K562 (cell line): ENCODE results near the gene SLX9. TPM values are rescaled to one million over a fixed set of nuclear protein-coding genes. Genes with fewer than 3 reads are reported as not detected.
A peak's percentile ranks its signal among the peaks of the same experiment; 100 is the strongest.

Experiments used
- ATAC-seq: fragments of 200-7000 bp; cut with Tn5 transposase; 3 replicates; pipeline ENCODE4 v1.9.1; 2020; ENCODE audit warnings: moderate library complexity
- BruUV-seq: library from RNA; stranded (reverse); fragments of 400-500 nt; replicated peaks from 2 replicates; lab custom pipeline; 2021; lab: Mats Ljungman, UMichigan
- CTCF ChIA-PET: fragments of 300-600 bp; formaldehyde crosslinking; extraction: SDS; loops from one replicate; lab custom pipeline; 2021; ENCODE audit warnings: low intra/inter-chr PET ratio; lab: Yijun Ruan, JAX
- POLR2A ChIA-PET: fragments of 300-600, 350-650 bp; sonication (Branson Sonifier 250); formaldehyde crosslinking; extraction: SDS; loops from one replicate; lab custom pipeline; 2021; ENCODE audit warnings: antibody characterized with exemption, inconsistent platforms; lab: Yijun Ruan, JAX
- DNase-seq, 4 experiments: peaks; one replicate each; pipeline versions ENCODE4 v3.0.0 to v3.0.0-alpha.2; 2011 to 2018; ENCODE audit warnings: low spot score in 3 of 4, mixed read lengths in 3 of 4; ENCODE audit errors: extremely low read depth in 1 of 4
- FAIRE-seq: peaks from 2 replicates; lab custom pipeline; 2011; peaks lifted over from hg19 to GRCh38; lab: Jason Lieb, UNC
- H2AFZ ChIP-seq: 2 replicates; pipeline ENCODE4 v1.6.0; 2011; ENCODE audit warnings: low read depth, low read length, control low read depth, inconsistent platforms
- H3K27ac ChIP-seq: fragments of 200-600 bp; 3 replicates; pipeline ENCODE4 v1.8.0; 2011; ENCODE audit warnings: low read depth, mild to moderate bottlenecking, control low read depth, inconsistent platforms, low read length, moderate library complexity, mixed read lengths; ENCODE audit errors: extremely low read depth
- H3K27me3 ChIP-seq, 2 experiments: fragments of 300-600 bp in 1 of 2; 2 replicates in 1 of 2; 3 replicates in 1 of 2; pipeline versions ENCODE4 v1.6.0 to v1.8.0; 2011; ENCODE audit warnings: inconsistent platforms in 2 of 2, low read length in 2 of 2, mild to moderate bottlenecking in 1 of 2, mixed read lengths in 1 of 2, moderate library complexity in 1 of 2; ENCODE audit not compliant: control insufficient read depth in 2 of 2, insufficient read depth in 2 of 2
- H3K36me3 ChIP-seq: fragments of 300-600 bp; 3 replicates; pipeline ENCODE4 v1.8.0; 2011; ENCODE audit warnings: mild to moderate bottlenecking, low read length, inconsistent platforms; ENCODE audit not compliant: control insufficient read depth, insufficient read depth
- H3K4me1 ChIP-seq, 2 experiments: fragments of 200-600 bp in 1 of 2; replicated peaks in 1 of 2; 2 replicates in 1 of 2; 3 replicates in 1 of 2; pipeline versions ENCODE4 v1.5.1 to v1.8.0; 2011; ENCODE audit warnings: inconsistent platforms in 2 of 2, low read length in 2 of 2, mild to moderate bottlenecking in 1 of 2, mixed read lengths in 1 of 2, moderate library complexity in 1 of 2; ENCODE audit not compliant: control insufficient read depth in 2 of 2, insufficient read depth in 2 of 2
- H3K4me2 ChIP-seq: 2 replicates; pipeline ENCODE4 v1.6.1; 2011; ENCODE audit warnings: low read length, control low read depth, inconsistent platforms, mixed read lengths; ENCODE audit not compliant: insufficient read depth
- H3K4me3 ChIP-seq: fragments of 200-600 bp; sonication (generic), shearing (Covaris generic); 2 replicates; pipeline ENCODE4 v1.5.1; 2016; ENCODE audit warnings: control low read depth, inconsistent platforms
- H3K79me2 ChIP-seq: fragments of 200-600 bp; 3 replicates; pipeline ENCODE4 v1.8.0; 2011; ENCODE audit warnings: low read length, inconsistent platforms; ENCODE audit not compliant: control insufficient read depth, insufficient read depth
- H3K9ac ChIP-seq, 2 experiments: 2 replicates each; pipeline versions ENCODE4 v1.6.0 to v1.6.1; 2011; ENCODE audit warnings: low read depth in 2 of 2, low read length in 2 of 2, control low read depth in 1 of 2, inconsistent platforms in 1 of 2, mild to moderate bottlenecking in 1 of 2, mixed read lengths in 1 of 2; ENCODE audit not compliant: insufficient read depth in 1 of 2
- H3K9me1 ChIP-seq: one replicate; pipeline ENCODE4 v1.6.0; 2011; ENCODE audit warnings: inconsistent platforms, mild to moderate bottlenecking, low read length, moderate library complexity; ENCODE audit not compliant: control insufficient read depth, insufficient read depth
- H3K9me3 ChIP-seq: replicated peaks from 2 replicates; pipeline ENCODE4 v1.5.1; 2011; ENCODE audit warnings: low read depth, low read length, inconsistent platforms; ENCODE audit not compliant: control insufficient read depth, insufficient read depth
- H4K20me1 ChIP-seq: replicated peaks from 2 replicates; pipeline ENCODE4 v1.6.1; 2011; ENCODE audit warnings: low read length, inconsistent platforms, mixed read lengths; ENCODE audit not compliant: control insufficient read depth, insufficient read depth
- HDAC2 ChIP-seq: fragments of 450-650 bp; IDR thresholded peaks from 2 replicates; pipeline ENCODE4 v1.6.1; 2016; ENCODE audit warnings: mild to moderate bottlenecking
- HNRNPLL ChIP-seq: fragments of 200-400 bp; formaldehyde crosslinking; IDR thresholded peaks from 2 replicates; pipeline ENCODE4 v1.6.1; 2017; ENCODE audit warnings: low read length, low read depth, mild to moderate bottlenecking; ENCODE audit not compliant: poor library complexity, severe bottlenecking
- POLR2G ChIP-seq: fragments of 200-400 bp; formaldehyde crosslinking; IDR thresholded peaks from 2 replicates; pipeline ENCODE4 v1.6.1; 2017; ENCODE audit warnings: low read depth, mild to moderate bottlenecking, antibody characterized with exemption, low read length, moderate library complexity
- WGBS: fragments of 100-300 bp; shearing (Covaris generic); methylation state at CpG from one replicate; pipeline ENCODE4 v1.1.6; 2016; ENCODE audit warnings: low coverage, mixed read lengths; ENCODE audit not compliant: insufficient coverage; ENCODE audit errors: missing lambda C conversion rate; 5-methylcytosine and 5-hydroxymethylcytosine counted together
- in situ Hi-C: fragments of 300-500 bp; cut with MboI; formaldehyde crosslinking; loops from 4 replicates; pipeline ENCODE4 v1.15.0; 2018; ENCODE audit warnings: inconsistent platforms, mixed read lengths
- intact Hi-C: fragments of 100-400 bp; cut with micrococcal nuclease; formaldehyde crosslinking; loops from 2 replicates; pipeline ENCODE4 v1.14.2; 2022
- polyA plus RNA-seq, 8 experiments: library from polyadenylated mRNA; depleted of rRNA in 4 of 8; stranded (reverse) in 5 of 8; unstranded in 3 of 8; fragments of >200 nt; fragmentation: Nextera tagmentation in 2 of 8; fragmentation: Illumina TruSeq in 1 of 8; extraction: Ambion mirVana in 2 of 8; extraction: Trizol in 1 of 8; gene quantifications; 2 replicates each; pipeline versions ENCODE4 v1.2.1 to v1.2.3, GENCODE V29; 2011 to 2014; ENCODE audit warnings: inconsistent platforms in 1 of 8, missing spikeins in 1 of 8
- total RNA-seq, 7 experiments: library from RNA; depleted of rRNA in 6 of 7; stranded (reverse); fragments of >200 nt in 6 of 7; fragmentation: Illumina TruSeq in 2 of 7; extraction: Trizol in 2 of 7; gene quantifications; 2 replicates each; pipeline versions ENCODE4 v1.2.1 to v1.2.3, GENCODE V29; 2011 to 2021; ENCODE audit warnings: low replicate concordance in 1 of 7
- TF ChIP-seq, protein P1 (sequence below): conservative IDR thresholded peaks from 2 replicates; pipeline ENCODE4 v1.6.1; 2011; ENCODE audit warnings: low read depth, mild to moderate bottlenecking, low read length; ENCODE audit not compliant: control insufficient read depth
- TF ChIP-seq, protein P2 (sequence below): sonication (generic); formaldehyde crosslinking; IDR thresholded peaks from 2 replicates; pipeline ENCODE4 v1.8.1; 2023; ENCODE audit warnings: mild to moderate bottlenecking, missing genetic modification reagents, moderate library complexity
- TF ChIP-seq, protein P3 (sequence below): fragments of 450-650 bp; formaldehyde crosslinking; IDR thresholded peaks from 2 replicates; pipeline ENCODE4 v1.4.0; 2020; ENCODE audit warnings: mild to moderate bottlenecking, mixed read lengths

Gene SLX9
- total and polyA plus RNA-seq, 9 of the 15 experiments (the other 6 are each of a cell fraction or from before 2014, with no cell fraction given) = 1.2 to 75.5 (median 16.5) TPM

DNA sequence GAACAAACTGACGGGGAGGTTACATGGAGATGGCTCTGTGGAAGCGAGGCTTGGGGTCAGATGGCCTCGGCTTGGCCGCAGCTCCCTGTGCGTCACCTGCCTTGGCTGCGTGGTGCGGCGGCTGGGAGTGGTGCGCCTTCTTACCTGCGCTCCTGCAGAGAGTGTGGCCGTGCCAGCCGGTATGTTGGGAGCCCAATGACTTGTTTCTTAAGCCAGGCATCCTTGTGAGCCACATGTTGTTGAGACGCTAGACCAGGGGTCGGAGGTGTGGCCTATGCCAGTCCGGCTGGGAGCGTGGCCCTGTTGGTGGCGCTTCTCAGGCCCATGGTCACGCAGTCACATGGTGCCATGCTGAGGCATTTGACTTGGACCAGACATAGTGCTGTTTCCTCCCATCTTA lies 10.5 kb downstream of the SLX9 start:
- Histone ChIP-seq H3K9ac (peak overlapping the region in 1 of 2 experiments; percentile 68; a peak in 2 of 4 replicates), H3K4me2 (no peak overlapping the region), H3K27me3 (no peaks in the 10 kb centered on the region), H3K9me3 (no peaks in the 10 kb centered on the region), H3K27ac (no peak overlapping the region), H3K4me3 (no peak overlapping the region), H4K20me1 (peaks cover 66% of the 10 kb centered on the region), H3K9me1 (peaks cover 5% of the 10 kb centered on the region), H3K36me3 (peaks cover 90% of the 10 kb centered on the region; the same call in 2 of the 3 replicates), H3K4me1 (peaks cover 0 to 71% of the 10 kb centered on the region in 2 experiments; a peak in 2 of 5 replicates), H2AFZ (no peak overlapping the region), H3K79me2 (peaks cover 88% of the 10 kb centered on the region)
- POLR2A ChIA-PET = interaction anchor here (0.6 to 1.1 kb wide), 6 partner anchors 10 to 187 kb away, joined by 3 to 4 read pairs (median 3); no protein-coding TSS in a partner anchor
- ATAC-seq = no peak
- no TSS peak for BruUV-seq
- in situ Hi-C loops = loop anchor here (10.0 to 25.0 kb wide), 2 partner anchors 494 to 887 kb away; no protein-coding TSS in a partner anchor
- CTCF ChIA-PET = interaction anchor here (0.6 to 3.0 kb wide), 5 partner anchors 76 to 869 kb away, joined by 3 to 51 read pairs (median 5); no protein-coding TSS in a partner anchor
- TF ChIP-seq POLR2G (0 out of 2 replicates have a peak, but pooled peaks have one; percentile 15), HNRNPLL (no peak)
- intact Hi-C loops = no loop called here
- no peak for DNase-seq
- no peak for FAIRE-seq
- WGBS = 98% methylated on average over 18 of the region's 18 CpGs

- Histone ChIP-seq H4K20me1 (peaks cover 62% of the 10 kb centered on the region), H3K9me1 (peaks cover 5% of the 10 kb centered on the region), H3K4me1 (peaks cover 0 to 69% of the 10 kb centered on the region in 2 experiments; a peak in 2 of 5 replicates), H2AFZ (no peak overlapping the region), H3K27ac (no peak overlapping the region), H3K4me3 (no peak overlapping the region), H3K27me3 (no peaks in the 10 kb centered on the region), H3K79me2 (peaks cover 89% of the 10 kb centered on the region), H3K36me3 (peaks cover 90% of the 10 kb centered on the region; the same call in 2 of the 3 replicates), H3K4me2 (no peak overlapping the region), H3K9ac (peak overlapping the region in 1 of 2 experiments; percentile 7; a peak in 1 of 4 replicates), H3K9me3 (no peaks in the 10 kb centered on the region)
- 95% methylated on average over 30 of the region's 31 CpGs for WGBS
- BruUV-seq = no TSS peak
- no peak for DNase-seq
- FAIRE-seq = no peak
- ChIA-PET CTCF (interaction anchor here (0.8 to 3.0 kb wide), 2 partner anchors 177 to 186 kb away, joined by 3 to 28 read pairs; no protein-coding TSS in a partner anchor), POLR2A (interaction anchor here (0.6 kb wide), 1 partner anchor 305 kb away, joined by 3 read pairs; no protein-coding TSS in a partner anchor)
- no peak for ATAC-seq
- in situ Hi-C loops (loop anchor here (10.0 to 25.0 kb wide), 2 partner anchors 493 to 886 kb away; no protein-coding TSS in a partner anchor), intact Hi-C loops (no loop called here)
- TF ChIP-seq HDAC2 = no peak
- TF ChIP-seq, protein P1, sequence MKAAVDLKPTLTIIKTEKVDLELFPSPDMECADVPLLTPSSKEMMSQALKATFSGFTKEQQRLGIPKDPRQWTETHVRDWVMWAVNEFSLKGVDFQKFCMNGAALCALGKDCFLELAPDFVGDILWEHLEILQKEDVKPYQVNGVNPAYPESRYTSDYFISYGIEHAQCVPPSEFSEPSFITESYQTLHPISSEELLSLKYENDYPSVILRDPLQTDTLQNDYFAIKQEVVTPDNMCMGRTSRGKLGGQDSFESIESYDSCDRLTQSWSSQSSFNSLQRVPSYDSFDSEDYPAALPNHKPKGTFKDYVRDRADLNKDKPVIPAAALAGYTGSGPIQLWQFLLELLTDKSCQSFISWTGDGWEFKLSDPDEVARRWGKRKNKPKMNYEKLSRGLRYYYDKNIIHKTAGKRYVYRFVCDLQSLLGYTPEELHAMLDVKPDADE = no peak
- TF ChIP-seq, protein P2, sequence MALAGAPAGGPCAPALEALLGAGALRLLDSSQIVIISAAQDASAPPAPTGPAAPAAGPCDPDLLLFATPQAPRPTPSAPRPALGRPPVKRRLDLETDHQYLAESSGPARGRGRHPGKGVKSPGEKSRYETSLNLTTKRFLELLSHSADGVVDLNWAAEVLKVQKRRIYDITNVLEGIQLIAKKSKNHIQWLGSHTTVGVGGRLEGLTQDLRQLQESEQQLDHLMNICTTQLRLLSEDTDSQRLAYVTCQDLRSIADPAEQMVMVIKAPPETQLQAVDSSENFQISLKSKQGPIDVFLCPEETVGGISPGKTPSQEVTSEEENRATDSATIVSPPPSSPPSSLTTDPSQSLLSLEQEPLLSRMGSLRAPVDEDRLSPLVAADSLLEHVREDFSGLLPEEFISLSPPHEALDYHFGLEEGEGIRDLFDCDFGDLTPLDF (CRISPR knock-in tag) = no peak
- TF ChIP-seq, protein P3, sequence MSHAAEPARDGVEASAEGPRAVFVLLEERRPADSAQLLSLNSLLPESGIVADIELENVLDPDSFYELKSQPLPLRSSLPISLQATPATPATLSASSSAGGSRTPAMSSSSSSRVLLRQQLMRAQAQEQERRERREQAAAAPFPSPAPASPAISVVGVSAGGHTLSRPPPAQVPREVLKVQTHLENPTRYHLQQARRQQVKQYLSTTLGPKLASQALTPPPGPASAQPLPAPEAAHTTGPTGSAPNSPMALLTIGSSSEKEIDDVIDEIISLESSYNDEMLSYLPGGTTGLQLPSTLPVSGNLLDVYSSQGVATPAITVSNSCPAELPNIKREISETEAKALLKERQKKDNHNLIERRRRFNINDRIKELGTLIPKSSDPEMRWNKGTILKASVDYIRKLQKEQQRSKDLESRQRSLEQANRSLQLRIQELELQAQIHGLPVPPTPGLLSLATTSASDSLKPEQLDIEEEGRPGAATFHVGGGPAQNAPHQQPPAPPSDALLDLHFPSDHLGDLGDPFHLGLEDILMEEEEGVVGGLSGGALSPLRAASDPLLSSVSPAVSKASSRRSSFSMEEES (CRISPR knock-in tag) = no peak
These were observed 11.5 kb downstream of the SLX9 start for GRCh38 chr21:44951186-44951915.
